WTC11 (cell line): Measurements from ENCODE around the gene PPOX. TPM values are rescaled to one million over a fixed set of nuclear protein-coding genes. Genes with fewer than 3 reads are reported as not detected.

Source experiments
- ATAC-seq: fragments of 200-7000 bp; cut with Tn5 transposase; 2 replicates; pipeline ENCODE4 v1.10.0; 2021; ENCODE audit warnings: mild to moderate bottlenecking, moderate library complexity
- CTCF ChIA-PET: fragments of 300-600 bp; sonication (Branson Sonifier 250); formaldehyde crosslinking; loops from one replicate; lab custom pipeline; 2021; ENCODE audit warnings: antibody characterized with exemption; lab: Charles Lee
- POLR2A ChIA-PET: fragments of 350-600 bp; sonication (Branson Sonifier 250); formaldehyde crosslinking; loops from one replicate; lab custom pipeline; 2021; ENCODE audit warnings: antibody characterized with exemption; lab: Charles Lee
- DNase-seq: peaks from one replicate; pipeline ENCODE4 v3.0.0; 2021; ENCODE audit warnings: low spot score
- H3K27ac Mint-ChIP-seq: 2 replicates; pipeline ENCODE4 v1.8.0; 2021; ENCODE audit warnings: mixed read lengths
- H3K27me3 Mint-ChIP-seq: 2 replicates; pipeline ENCODE4 v1.8.0; 2021; ENCODE audit warnings: low read depth, mild to moderate bottlenecking, moderate library complexity, mixed read lengths
- H3K36me3 Mint-ChIP-seq: 2 replicates; pipeline ENCODE4 v1.8.0; 2021; ENCODE audit warnings: mixed read lengths
- H3K4me1 Mint-ChIP-seq: 2 replicates; pipeline ENCODE4 v1.8.0; 2022; ENCODE audit warnings: mixed read lengths
- H3K4me3 Mint-ChIP-seq: 2 replicates; pipeline ENCODE4 v1.8.0; 2021; ENCODE audit warnings: mild to moderate bottlenecking, moderate library complexity, mixed read lengths
- H3K9me3 Mint-ChIP-seq: 2 replicates; pipeline ENCODE4 v1.8.0; 2021; ENCODE audit warnings: mixed read lengths
- ATF2 ChIP-seq: sonication (generic); formaldehyde crosslinking; IDR thresholded peaks from 2 replicates; pipeline ENCODE4 v1.8.1; 2022; ENCODE audit warnings: low read depth, missing genetic modification reagents, borderline replicate concordance
- CREB1 ChIP-seq: sonication (generic); formaldehyde crosslinking; IDR thresholded peaks from 2 replicates; pipeline ENCODE4 v1.8.0; 2023; ENCODE audit warnings: mild to moderate bottlenecking, missing genetic modification reagents
- FOXK1 ChIP-seq: sonication (generic); formaldehyde crosslinking; IDR thresholded peaks from 2 replicates; pipeline ENCODE4 v1.8.0; 2022; ENCODE audit warnings: mild to moderate bottlenecking, moderate library complexity, missing genetic modification reagents
- MAX ChIP-seq: sonication (generic); formaldehyde crosslinking; IDR thresholded peaks from 2 replicates; pipeline ENCODE4 v1.8.0; 2022; ENCODE audit warnings: mild to moderate bottlenecking, missing genetic modification reagents
- MYBL2 ChIP-seq: sonication (generic); formaldehyde crosslinking; IDR thresholded peaks from 2 replicates; pipeline ENCODE4 v1.8.1; 2023; ENCODE audit warnings: mild to moderate bottlenecking, moderate library complexity, missing genetic modification reagents
- NFE2L1 ChIP-seq: sonication (generic); formaldehyde crosslinking; IDR thresholded peaks from 2 replicates; pipeline ENCODE4 v1.8.1; 2023; ENCODE audit warnings: missing genetic modification reagents
- NR1H2 ChIP-seq: sonication (generic); formaldehyde crosslinking; IDR thresholded peaks from 2 replicates; pipeline ENCODE4 v1.9.0; 2021; ENCODE audit warnings: mild to moderate bottlenecking, moderate library complexity, missing genetic modification reagents
- OVOL2 ChIP-seq: fragments of 250-450 bp; sonication (Bioruptor Pico); IDR thresholded peaks from 2 replicates; pipeline ENCODE4 v1.9.0; 2021; ENCODE audit warnings: mild to moderate bottlenecking, borderline replicate concordance
- PRDM15 ChIP-seq: sonication (generic); formaldehyde crosslinking; IDR thresholded peaks from 2 replicates; pipeline ENCODE4 v1.8.0; 2022; ENCODE audit warnings: missing genetic modification reagents
- SMAD3 ChIP-seq: sonication (generic); formaldehyde crosslinking; IDR thresholded peaks from 2 replicates; pipeline ENCODE4 v1.8.0; 2022; ENCODE audit warnings: missing genetic modification reagents, mild to moderate bottlenecking, borderline replicate concordance
- TEAD1 ChIP-seq: sonication (generic); formaldehyde crosslinking; IDR thresholded peaks from 2 replicates; pipeline ENCODE4 v1.8.0; 2022; ENCODE audit warnings: mild to moderate bottlenecking, missing genetic modification reagents
- ZNF263 ChIP-seq: sonication (generic); formaldehyde crosslinking; IDR thresholded peaks from 2 replicates; pipeline ENCODE4 v1.8.1; 2022; ENCODE audit warnings: low read depth, mild to moderate bottlenecking, moderate library complexity, missing genetic modification reagents
- ZNF281 ChIP-seq: sonication (generic); formaldehyde crosslinking; IDR thresholded peaks from 2 replicates; pipeline ENCODE4 v1.8.0; 2023; ENCODE audit warnings: mild to moderate bottlenecking, missing genetic modification reagents
- total RNA-seq: library from RNA; stranded (reverse); gene quantifications from 3 replicates; pipeline ENCODE4 v1.2.3, GENCODE V29; 2021

The PPOX gene
- total RNA-seq, 1 experiment from 2014 or later = 44.8 TPM

DNA sequence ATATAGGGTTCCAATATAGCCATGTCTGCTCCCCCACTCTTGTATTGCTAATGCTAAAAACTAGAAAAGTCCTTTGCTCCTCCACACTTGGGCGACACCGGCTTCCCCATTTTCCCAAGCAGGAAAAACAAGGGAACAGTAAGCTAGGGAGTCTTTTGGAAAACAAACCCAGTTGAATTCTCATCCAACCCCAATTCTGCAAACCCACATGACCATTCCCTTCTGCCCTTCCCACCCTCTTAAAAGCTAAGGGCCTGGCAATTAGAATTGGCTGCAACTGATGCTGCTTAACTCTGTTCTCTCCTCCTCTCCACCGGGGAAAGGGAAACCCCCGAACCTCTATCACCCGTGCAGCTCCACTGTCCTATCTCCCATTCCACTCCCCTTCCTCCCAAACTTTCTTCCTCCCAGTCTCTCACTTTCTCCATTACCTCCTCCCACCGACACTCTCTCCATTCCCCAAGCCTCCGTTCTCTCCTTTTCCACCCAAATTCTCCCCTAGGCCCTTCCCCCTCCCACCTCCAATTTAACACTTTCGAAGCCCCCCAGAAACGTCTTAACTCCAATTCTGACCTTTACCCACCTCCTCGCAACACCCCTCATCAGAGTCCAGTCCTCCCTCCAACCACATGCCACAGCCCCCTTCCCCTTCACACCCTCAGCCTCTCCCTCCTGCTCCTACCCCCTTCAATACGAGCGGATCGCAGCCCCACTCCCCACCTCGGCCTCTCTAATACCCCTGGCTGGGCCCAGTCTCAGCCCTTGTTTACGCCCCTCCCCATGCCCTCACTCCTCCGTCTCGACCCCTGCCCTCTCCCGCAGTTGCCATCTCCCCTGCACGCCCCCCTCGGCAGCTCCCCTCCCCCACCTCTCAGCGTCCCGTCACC lies 34.5 kb upstream of the PPOX start:
- POLR2A ChIA-PET = interaction anchor here (0.6 to 2.4 kb wide), 14 partner anchors 10 to 1120 kb away, joined by 3 to 12 read pairs (median 5); partner anchors contain the start of genes F11R, KLHDC9, NDUFS2 and NIT1
- DNase-seq = no peak
- ATAC-seq = no peak
- Mint-ChIP-seq H3K4me1 (peaks cover 23% of the 10 kb centered on the region), H3K27ac (peak overlapping the region; percentile 88), H3K27me3 (no peaks in the 10 kb centered on the region), H3K36me3 (peaks cover 30% of the 10 kb centered on the region), H3K4me3 (no peak overlapping the region), H3K9me3 (no peaks in the 10 kb centered on the region)
- CTCF ChIA-PET = interaction anchor here (1.1 to 4.8 kb wide), 7 partner anchors 10 to 177 kb away, joined by 4 to 18 read pairs (median 4); partner anchors contain the start of genes ITLN2, NIT1, PFDN2 and PPOX
- TF ChIP-seq TEAD1 (CRISPR knock-in tag) (peak; percentile 47; the same call in 1 of the 2 replicates), SMAD3 (no peak), FOXK1 (CRISPR knock-in tag) (0 out of 2 replicates have a peak, but pooled peaks have one; percentile 68), PRDM15 (CRISPR knock-in tag) (peak; percentile 6; the same call in 1 of the 2 replicates), MAX (CRISPR knock-in tag) (0 out of 2 replicates have a peak, but pooled peaks have one; percentile 44), ZNF281 (0 out of 2 replicates have a peak, but pooled peaks have one; percentile 25), ATF2 (CRISPR knock-in tag) (no peak), NR1H2 (CRISPR knock-in tag) (no peak), OVOL2 (CRISPR knock-in tag) (no peak), ZNF263 (CRISPR knock-in tag) (0 out of 2 replicates have a peak, but pooled peaks have one; percentile 26), MYBL2 (CRISPR knock-in tag) (peak; percentile 77; the same call in 1 of the 2 replicates), CREB1 (CRISPR knock-in tag) (0 out of 2 replicates have a peak, but pooled peaks have one; percentile 18), NFE2L1 (peak; percentile 86)
